NCI-H1694 treated with DMSO at 0.1 percent for 48 hours (cell line): ENCODE measurements around the gene FGFR2.

ENCODE experiments used
- DNase-seq: peaks from one replicate; lab custom pipeline; 2025; lab: John Stamatoyannopoulos, UW

Gene FGFR2

DNA sequence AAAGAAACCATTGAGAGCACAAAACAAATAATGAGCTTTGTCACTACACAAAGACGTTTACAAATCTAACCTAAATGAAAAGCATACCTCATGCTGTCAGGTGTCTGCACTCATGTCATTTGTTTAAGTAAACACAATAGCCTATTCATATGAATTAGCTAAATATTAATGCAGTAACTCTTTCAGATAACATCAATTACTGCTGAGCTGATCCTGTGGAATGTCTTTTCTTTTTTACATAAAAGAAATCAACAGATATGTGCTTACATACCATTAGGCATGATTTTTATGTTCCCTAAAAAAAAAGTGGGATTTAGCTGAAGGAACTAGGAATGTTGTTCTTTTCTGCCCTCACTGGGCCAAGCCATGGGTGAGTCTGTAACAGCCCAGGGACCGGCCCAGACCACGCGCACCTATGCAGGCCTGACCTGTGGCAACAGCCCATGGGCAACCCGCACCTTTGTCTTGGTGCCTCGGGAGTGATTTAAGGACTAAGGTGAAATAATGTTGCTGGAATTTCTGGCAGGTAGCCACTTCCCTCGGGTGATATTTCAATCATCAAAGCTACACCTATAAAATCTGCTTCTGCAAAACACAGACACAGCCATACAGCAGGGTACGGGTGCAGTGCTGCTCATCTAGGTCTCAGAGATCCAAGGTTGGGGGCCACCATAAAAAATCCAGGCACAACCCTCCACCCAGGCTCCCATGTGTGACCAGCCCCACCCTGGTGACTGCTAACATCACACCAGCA is 44.6 kb downstream of the FGFR2 start:
- DNase-seq: no peak

- no peak for DNase-seq
Observed at GRCh38 chr10:121552746-121553145, 45.5 kb downstream of the FGFR2 start.

GRCh38 chr10:121551210-121551885 is 46.9 kb downstream of the FGFR2 start:
- no peak for DNase-seq

DNA sequence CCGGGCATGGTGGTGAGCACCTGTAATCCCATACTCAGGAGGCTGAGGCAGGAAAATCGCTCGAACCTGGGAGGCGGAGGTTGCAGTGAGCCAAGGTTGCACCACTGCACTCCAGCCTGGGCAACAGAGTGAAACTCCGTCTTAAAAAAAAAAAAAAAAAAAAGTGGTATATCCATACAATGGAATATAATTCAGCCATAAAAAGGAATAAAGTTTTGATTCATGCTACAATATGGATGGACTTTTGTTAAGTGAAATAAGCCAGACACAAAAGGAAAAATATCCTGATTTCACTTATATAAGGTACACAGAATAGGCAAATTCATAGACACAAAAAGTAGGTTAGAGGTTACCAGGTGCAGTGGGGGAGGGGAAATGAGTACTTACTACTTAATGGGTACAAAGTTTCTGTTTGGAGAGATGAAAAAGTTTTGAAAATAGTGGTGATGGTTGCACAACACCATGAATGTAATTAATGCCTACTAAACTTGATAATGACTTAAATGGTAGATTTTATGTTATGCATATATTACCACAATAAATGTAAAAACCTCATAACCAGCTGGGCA is 53.9 kb downstream of the FGFR2 start:
- DNase-seq: no peak

- DNase-seq: no peak
Observed at GRCh38 chr10:121543545-121543944, 54.7 kb downstream of the FGFR2 start.

- no peak for DNase-seq
Observed at GRCh38 chr10:121541450-121542120, 56.7 kb downstream of the FGFR2 start.

GRCh38 chr10:121540732-121541395 is 57.4 kb downstream of the FGFR2 start:
- DNase-seq: no peak

DNA sequence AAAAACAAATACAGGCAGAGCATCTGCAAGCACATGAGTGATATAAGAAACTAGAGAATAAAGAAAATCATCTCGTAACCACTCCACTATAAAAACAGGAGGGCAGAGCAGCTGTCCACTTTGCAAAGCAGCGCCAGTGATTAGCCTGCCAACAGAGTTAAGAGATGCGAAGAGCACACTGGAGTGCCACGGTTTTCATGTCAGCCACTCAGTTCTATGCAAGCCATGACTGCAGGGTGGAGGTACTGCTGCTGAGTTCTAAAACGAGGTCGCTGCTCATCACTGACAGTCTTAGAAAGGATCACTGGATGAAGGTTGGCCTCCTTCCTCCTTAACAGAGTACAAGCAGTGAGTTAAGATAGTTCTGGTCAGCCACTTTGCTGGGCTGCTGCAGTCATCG is 58.5 kb downstream of the FGFR2 start:
- DNase-seq: no peak

GRCh38 chr10:121536310-121536913 is 61.8 kb downstream of the FGFR2 start:
- no peak for DNase-seq

DNA sequence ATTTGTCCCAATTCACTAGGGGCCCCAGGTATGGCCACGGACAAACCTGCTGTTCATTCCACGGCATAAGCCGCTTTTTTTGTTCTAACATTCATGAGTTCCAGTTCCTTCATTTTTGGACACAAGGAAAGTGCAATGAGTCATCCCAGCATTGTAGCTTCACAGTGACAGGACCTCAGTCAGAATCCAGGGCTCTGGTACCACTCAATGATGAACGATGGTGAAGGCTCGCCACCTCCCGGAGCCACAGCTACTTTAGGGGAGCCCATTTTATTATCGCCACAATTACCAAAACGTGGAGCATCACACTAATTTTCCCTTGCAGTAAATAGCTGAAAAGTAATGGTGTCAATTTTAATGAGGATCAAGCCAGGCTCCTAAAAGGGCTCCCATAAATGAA is 62.9 kb downstream of the FGFR2 start:
- DNase-seq: no peak

- no peak for DNase-seq
Observed at GRCh38 chr10:121532292-121532864, 65.9 kb downstream of the FGFR2 start.

DNA sequence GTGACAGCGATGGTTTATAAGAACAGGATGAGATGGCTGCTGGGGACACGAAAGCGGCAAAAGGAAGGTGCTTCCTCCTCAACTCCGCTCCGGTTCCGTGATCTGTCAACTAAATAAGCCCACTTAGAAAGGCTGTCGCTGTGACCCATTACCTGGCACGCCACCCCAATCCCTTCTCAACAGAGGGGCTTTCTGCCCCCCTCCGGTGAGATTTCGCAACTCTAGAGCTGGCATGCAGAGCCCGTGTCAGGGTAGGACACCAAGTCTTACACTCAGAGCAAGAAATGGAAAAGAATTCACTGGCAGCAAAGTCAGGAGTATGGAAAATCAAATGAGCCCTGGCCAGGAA is 66.4 kb downstream of the FGFR2 start:
- no peak for DNase-seq

DNA sequence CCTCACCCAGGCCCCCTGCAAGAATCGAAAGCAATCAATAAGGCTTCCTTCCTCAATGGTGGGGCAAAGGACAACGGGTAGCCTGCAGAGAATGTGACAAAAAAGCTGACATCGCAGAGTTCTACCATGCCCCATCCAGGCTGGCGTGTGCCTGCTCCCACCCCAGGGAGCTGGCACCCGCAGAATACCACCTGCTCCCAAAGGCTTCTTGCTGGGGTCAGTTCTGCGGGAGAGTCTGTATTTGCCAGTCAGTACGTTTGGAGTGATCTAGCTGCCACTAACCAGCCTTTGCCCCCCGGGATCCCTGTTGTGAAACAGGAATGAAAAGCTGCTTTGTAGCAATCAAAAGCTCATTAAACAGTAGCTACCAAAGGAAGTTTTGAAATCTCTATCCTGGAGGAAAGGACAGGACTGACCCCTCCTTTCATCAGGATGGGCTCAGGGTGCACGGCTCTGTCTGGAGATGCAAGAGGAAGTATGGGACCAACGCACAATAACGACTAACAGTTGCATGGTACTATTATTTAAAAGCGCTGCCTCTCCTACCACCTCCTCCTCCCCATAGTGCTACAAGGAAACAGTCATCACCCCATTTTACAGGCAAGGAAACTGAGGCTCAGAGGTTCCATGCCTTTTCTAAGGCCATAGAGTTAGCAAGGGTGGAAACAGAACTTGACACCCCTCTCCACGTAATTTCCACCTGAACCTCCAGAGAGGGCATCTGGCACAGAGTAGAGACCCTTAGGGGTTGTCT is 67.0 kb downstream of the FGFR2 start:
- no peak for DNase-seq

DNA sequence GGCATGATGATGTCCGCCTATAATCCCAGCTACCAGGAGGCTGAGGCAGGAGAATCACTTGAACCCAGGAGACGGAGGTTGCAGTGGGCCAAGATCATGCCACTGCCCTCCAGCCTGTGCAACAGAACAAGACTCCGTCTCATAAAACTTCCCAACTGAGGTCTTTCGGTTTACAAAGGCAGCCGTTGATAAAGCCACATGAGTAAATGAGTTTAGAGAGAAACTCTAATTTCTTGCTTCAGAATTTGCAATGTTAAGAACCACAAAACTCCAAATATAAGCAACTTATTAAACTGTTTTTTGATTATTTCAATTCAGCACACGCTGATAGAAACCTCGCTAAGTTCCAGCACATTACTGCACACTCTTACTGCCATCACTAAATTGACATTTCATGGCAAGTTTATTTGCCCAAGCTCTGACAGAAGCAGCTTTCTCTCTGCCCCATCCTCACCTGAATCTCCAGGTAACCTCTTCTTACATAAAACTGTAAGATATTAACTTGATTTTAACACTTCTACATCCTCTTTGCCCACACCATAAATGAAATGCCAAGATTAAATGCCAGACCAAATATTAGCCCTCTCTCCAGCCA is 67.7 kb downstream of the FGFR2 start:
- DNase-seq: no peak

- DNase-seq: no peak
Observed at GRCh38 chr10:121527690-121528089, 70.6 kb downstream of the FGFR2 start.

GRCh38 chr10:121526801-121527221 is 71.4 kb downstream of the FGFR2 start:
- DNase-seq: no peak

DNA sequence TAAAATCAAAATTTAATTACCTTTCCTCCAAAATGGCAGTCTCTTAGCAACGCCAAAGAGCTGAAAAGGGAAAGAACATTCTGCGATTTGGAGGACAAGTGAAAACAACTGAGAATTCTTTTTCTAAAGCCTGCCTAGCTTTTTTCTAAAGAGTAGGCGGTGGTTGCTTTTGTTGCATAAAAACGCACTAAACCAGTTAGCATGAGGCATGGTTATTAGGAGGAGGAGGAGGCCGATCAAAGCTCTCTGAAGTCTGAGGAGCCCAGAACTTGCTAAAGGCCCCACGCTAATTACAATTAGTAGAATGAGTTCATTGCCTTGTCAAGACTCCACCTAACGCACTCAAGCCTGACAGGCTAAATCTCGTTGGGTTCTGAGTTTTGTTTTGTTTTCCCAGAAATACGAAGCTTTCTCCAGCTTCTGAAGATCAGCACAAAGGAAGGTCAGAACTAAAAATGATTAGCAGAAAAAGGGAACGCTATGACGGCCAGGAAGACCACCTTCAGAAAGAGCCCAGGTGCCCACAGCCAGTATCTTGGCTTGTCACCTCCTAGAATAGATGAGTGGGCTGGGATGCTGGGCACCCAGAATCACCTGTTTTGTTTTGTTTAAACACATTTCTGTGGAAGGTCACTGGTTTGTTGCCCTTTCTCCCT is 72.0 kb downstream of the FGFR2 start:
- DNase-seq: no peak

GRCh38 chr10:121525251-121526134 is 72.8 kb downstream of the FGFR2 start:
- no peak for DNase-seq
